OCI-LY1 (cell line): ENCODE data around the gene QTRT2.

Source experiments
- H2AFZ ChIP-seq: fragments of 200-600 bp; sonication (generic), shearing (Covaris generic); 2 replicates; pipeline ENCODE4 v1.6.0; 2014; ENCODE audit warnings: antibody characterized with exemption, mild to moderate bottlenecking, low read length
- H3F3A ChIP-seq: fragments of 200-600 bp; sonication (generic), shearing (Covaris generic); 2 replicates; pipeline ENCODE4 v1.6.0; 2014; ENCODE audit warnings: mild to moderate bottlenecking, antibody characterized with exemption, low read length, moderate library complexity; ENCODE audit not compliant: insufficient read depth
- H3K27ac ChIP-seq: fragments of 200-600 bp; sonication (generic); 2 replicates; pipeline ENCODE4 v1.5.1; 2014; ENCODE audit warnings: low read length, mixed run types, mild to moderate bottlenecking, low read depth; ENCODE audit not compliant: poor library complexity, severe bottlenecking
- H3K27me3 ChIP-seq: fragments of 200-600 bp; sonication (generic); 2 replicates; pipeline ENCODE4 v1.6.0; 2014; ENCODE audit warnings: antibody characterized with exemption, mild to moderate bottlenecking, low read length, moderate library complexity; ENCODE audit not compliant: insufficient read depth
- H3K36me3 ChIP-seq: fragments of 200-600 bp; sonication (generic); 2 replicates; pipeline ENCODE4 v1.6.1; 2014; ENCODE audit warnings: mild to moderate bottlenecking, antibody characterized with exemption, low read length, moderate library complexity, mixed read lengths; ENCODE audit not compliant: insufficient read depth
- H3K4me1 ChIP-seq: fragments of 200-600 bp; sonication (generic); 2 replicates; pipeline ENCODE4 v1.5.1; 2014; ENCODE audit warnings: mild to moderate bottlenecking, low read length, moderate library complexity; ENCODE audit not compliant: insufficient read depth, severe bottlenecking
- H3K4me2 ChIP-seq: fragments of 200-600 bp; sonication (generic), shearing (Covaris generic); 2 replicates; pipeline ENCODE4 v1.6.1; 2014; ENCODE audit warnings: low read length
- H3K4me3 ChIP-seq: fragments of 200-600 bp; sonication (generic); 2 replicates; pipeline ENCODE4 v1.5.1; 2014; ENCODE audit warnings: low read length, low read depth, mild to moderate bottlenecking, mixed read lengths; ENCODE audit not compliant: poor library complexity, severe bottlenecking
- H3K79me2 ChIP-seq: fragments of 200-600 bp; shearing (Covaris generic); 2 replicates; pipeline ENCODE4 v1.6.1; 2016; ENCODE audit warnings: mixed run types, low read length, mixed read lengths; ENCODE audit not compliant: insufficient read depth
- H3K9ac ChIP-seq: fragments of 200-600 bp; sonication (generic), shearing (Covaris generic); 2 replicates; pipeline ENCODE4 v1.6.1; 2014; ENCODE audit warnings: mild to moderate bottlenecking, low read length, mixed read lengths
- H3K9me2 ChIP-seq: fragments of 200-600 bp; sonication (generic), shearing (Covaris generic); 2 replicates; pipeline ENCODE4 v1.6.1; 2014; ENCODE audit warnings: low read depth, mild to moderate bottlenecking, low read length, mixed read lengths
- H3K9me3 ChIP-seq: fragments of 200-600 bp; shearing (Covaris generic); 2 replicates; pipeline ENCODE4 v1.6.1; 2014; ENCODE audit warnings: low read length, mixed read lengths
- H4K20me1 ChIP-seq: fragments of 200-600 bp; sonication (generic), shearing (Covaris generic); 2 replicates; pipeline ENCODE4 v1.6.0; 2016; ENCODE audit warnings: mild to moderate bottlenecking, low read length; ENCODE audit not compliant: insufficient read depth
- EZH2 ChIP-seq: fragments of 200-600 bp; sonication (generic), shearing (Covaris generic); IDR thresholded peaks from 2 replicates; pipeline ENCODE4 v1.8.0; 2017; ENCODE audit warnings: borderline replicate concordance, mixed run types, mild to moderate bottlenecking, antibody characterized with exemption, low read length, moderate library complexity, mixed read lengths
- TF ChIP-seq, protein P1 (sequence below): fragments of 200-600 bp; sonication (generic), shearing (Covaris generic); IDR thresholded peaks from 2 replicates; pipeline ENCODE4 v1.5.1; 2017; ENCODE audit warnings: mild to moderate bottlenecking, antibody characterized with exemption, low read length, moderate library complexity, mixed read lengths

The QTRT2 gene

DNA sequence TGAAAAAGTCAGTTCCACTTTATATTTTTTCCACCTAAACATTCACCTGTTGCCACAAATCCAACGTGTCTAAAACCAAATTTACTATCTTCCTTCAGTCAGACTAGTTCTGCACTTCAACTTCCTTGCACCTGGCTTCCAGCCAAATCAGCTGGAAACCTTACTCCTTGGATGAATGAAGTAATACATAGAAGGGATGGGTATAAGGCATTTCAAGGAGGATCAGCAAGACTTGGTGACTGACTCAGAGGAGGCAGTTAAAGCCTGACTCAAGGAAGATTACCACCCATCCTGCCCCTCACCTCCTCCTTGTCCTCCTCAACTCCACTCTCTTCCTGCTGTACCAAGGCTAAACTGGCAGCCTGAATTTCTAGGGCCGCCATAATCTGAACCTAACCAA lies 37.1 kb downstream of the QTRT2 start:
- Histone ChIP-seq H3K4me2 (no peak overlapping the region), H3K36me3 (no peaks in the 10 kb centered on the region), H4K20me1 (no peaks in the 10 kb centered on the region), H3K9me2 (no peaks in the 10 kb centered on the region), H3K9me3 (no peaks in the 10 kb centered on the region), H3F3A (no peaks in the 10 kb centered on the region), H3K9ac (no peak overlapping the region), H3K27ac (no peak overlapping the region), H3K4me1 (no peaks in the 10 kb centered on the region), H3K27me3 (0 out of 2 replicates have a peak, but pooled peaks cover 7% of the 10 kb centered on the region), H3K4me3 (no peak overlapping the region), H2AFZ (no peak overlapping the region), H3K79me2 (no peaks in the 10 kb centered on the region)
- TF ChIP-seq, protein P1, sequence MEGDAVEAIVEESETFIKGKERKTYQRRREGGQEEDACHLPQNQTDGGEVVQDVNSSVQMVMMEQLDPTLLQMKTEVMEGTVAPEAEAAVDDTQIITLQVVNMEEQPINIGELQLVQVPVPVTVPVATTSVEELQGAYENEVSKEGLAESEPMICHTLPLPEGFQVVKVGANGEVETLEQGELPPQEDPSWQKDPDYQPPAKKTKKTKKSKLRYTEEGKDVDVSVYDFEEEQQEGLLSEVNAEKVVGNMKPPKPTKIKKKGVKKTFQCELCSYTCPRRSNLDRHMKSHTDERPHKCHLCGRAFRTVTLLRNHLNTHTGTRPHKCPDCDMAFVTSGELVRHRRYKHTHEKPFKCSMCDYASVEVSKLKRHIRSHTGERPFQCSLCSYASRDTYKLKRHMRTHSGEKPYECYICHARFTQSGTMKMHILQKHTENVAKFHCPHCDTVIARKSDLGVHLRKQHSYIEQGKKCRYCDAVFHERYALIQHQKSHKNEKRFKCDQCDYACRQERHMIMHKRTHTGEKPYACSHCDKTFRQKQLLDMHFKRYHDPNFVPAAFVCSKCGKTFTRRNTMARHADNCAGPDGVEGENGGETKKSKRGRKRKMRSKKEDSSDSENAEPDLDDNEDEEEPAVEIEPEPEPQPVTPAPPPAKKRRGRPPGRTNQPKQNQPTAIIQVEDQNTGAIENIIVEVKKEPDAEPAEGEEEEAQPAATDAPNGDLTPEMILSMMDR, result no peak
- no peak for TF ChIP-seq EZH2

DNA sequence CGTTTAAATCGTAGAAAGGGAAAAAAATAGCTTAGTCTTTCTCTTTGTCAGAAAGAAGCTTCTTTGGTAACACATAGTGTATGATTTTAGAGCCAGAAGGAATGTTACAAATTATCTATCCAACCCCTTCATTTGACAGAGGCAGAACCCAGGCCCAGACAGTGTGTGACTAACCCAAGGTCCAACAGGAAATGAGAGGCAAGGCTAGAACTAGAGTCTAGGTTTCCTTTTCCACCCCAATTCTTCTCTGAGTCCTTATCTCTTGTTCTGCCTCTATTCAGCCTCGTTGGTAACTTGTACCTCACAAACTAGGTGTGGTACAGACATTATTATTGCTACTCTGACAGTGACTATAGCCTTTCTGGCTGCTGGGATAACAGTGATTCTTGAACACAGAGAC lies 39.3 kb downstream of the QTRT2 start:
- Histone ChIP-seq H3F3A (no peaks in the 10 kb centered on the region), H3K9ac (no peak overlapping the region), H4K20me1 (no peaks in the 10 kb centered on the region)

DNA sequence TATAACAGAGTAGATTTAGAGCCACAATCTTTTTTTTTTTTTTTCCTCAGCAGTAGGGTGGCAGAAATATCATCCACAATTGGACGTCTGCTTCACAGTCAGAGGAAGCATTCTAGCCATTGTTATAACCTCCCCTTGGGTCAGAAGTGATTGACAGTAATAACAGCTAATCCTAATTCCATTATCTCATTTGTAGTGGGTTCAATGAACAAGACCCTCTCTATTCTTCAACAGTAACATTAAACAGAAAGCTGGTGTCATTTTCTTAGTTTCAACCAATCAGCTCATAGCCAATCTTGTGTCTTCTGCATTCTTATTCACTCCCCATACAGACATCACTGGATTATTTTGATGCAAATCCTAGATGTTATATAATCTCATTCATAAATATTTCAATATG lies 44.6 kb downstream of the QTRT2 start:
- 0 out of 2 replicates have a peak, but pooled peaks cover 7% of the 10 kb centered on the region for H3K27me3 ChIP-seq
- H3K4me2 ChIP-seq, result no peak overlapping the region
- H3K9me2 ChIP-seq, result no peaks in the 10 kb centered on the region
- H3K4me3 ChIP-seq, result no peak overlapping the region
- no peaks in the 10 kb centered on the region for H3F3A ChIP-seq
- TF ChIP-seq, protein P1, result no peak
- no peak for TF ChIP-seq EZH2
- no peaks in the 10 kb centered on the region for H4K20me1 ChIP-seq
- H3K9me3 ChIP-seq, result no peaks in the 10 kb centered on the region
- H3K27ac ChIP-seq, result no peak overlapping the region
- H3K79me2 ChIP-seq, result no peaks in the 10 kb centered on the region
- H3K9ac ChIP-seq, result no peak overlapping the region
- H3K36me3 ChIP-seq, result no peaks in the 10 kb centered on the region
- H2AFZ ChIP-seq, result no peak overlapping the region
- H3K4me1 ChIP-seq, result no peaks in the 10 kb centered on the region

More for the DNA sequence above, 39.3 kb downstream of the QTRT2 start:
- Histone ChIP-seq H3K9me3 (no peaks in the 10 kb centered on the region), H3K79me2 (no peaks in the 10 kb centered on the region), H3K27me3 (0 out of 2 replicates have a peak, but pooled peaks cover 7% of the 10 kb centered on the region), H3K4me2 (no peak overlapping the region), H3K9me2 (no peaks in the 10 kb centered on the region), H3K36me3 (no peaks in the 10 kb centered on the region), H2AFZ (no peak overlapping the region), H3K27ac (no peak overlapping the region), H3K4me3 (no peak overlapping the region), H3K4me1 (no peaks in the 10 kb centered on the region)
- no peak for TF ChIP-seq EZH2
- TF ChIP-seq, protein P1, result no peak
